Activated T-cell treated with anti-CD3 and anti-CD28 coated beads, Interleukin-2, amount 50 U/mL, for 72 hours (primary cell): ENCODE data around the gene SCYL2. TPM values are rescaled to one million over a fixed set of nuclear protein-coding genes. Genes with fewer than 3 reads are reported as not detected.
"Not testable (repeated sequence)": the region's sequence is repeated elsewhere in the genome, so short reads cannot be mapped to it uniquely, and the experiment has no call there.

Experiments used
- ATAC-seq, 2 donors: fragments of 150-1000 bp; cut with Tn5 transposase; replicated peaks in 1 of 2; 2 replicates each; pipeline ENCODE4 v1.10.0; 2021; ENCODE audit warnings: moderate library complexity in 2 of 2, mild to moderate bottlenecking in 1 of 2
- DNase-seq, 2 donors: peaks; one replicate each; pipeline ENCODE4 v3.0.0; 2021 to 2022; ENCODE audit warnings: mixed read lengths in 1 of 2
- H3K27ac Mint-ChIP-seq: one replicate; pipeline ENCODE4 v1.8.0; 2022; ENCODE audit warnings: mild to moderate bottlenecking, moderate library complexity, mixed read lengths
- H3K27me3 Mint-ChIP-seq: one replicate; pipeline ENCODE4 v1.8.0; 2022; ENCODE audit warnings: low read depth, mixed read lengths
- H3K36me3 Mint-ChIP-seq, 2 donors: one replicate each; pipeline ENCODE4 v1.8.0; 2022; ENCODE audit warnings: mixed read lengths in 2 of 2, mild to moderate bottlenecking in 1 of 2; ENCODE audit not compliant: insufficient read depth in 2 of 2
- H3K4me1 Mint-ChIP-seq: one replicate; pipeline ENCODE4 v1.8.0; 2022; ENCODE audit warnings: low read depth, mixed read lengths
- H3K4me3 Mint-ChIP-seq, 2 donors: one replicate each; pipeline ENCODE4 v1.8.0; 2022; ENCODE audit warnings: mild to moderate bottlenecking in 2 of 2, mixed read lengths in 2 of 2, moderate library complexity in 2 of 2
- H3K9me3 Mint-ChIP-seq, 2 donors: one replicate each; pipeline ENCODE4 v1.8.0; 2022; ENCODE audit warnings: mixed read lengths in 2 of 2
- total RNA-seq, 2 donors: library from RNA; stranded (reverse); gene quantifications; one replicate each; pipeline ENCODE4 v1.2.3, GENCODE V29; 2022

The SCYL2 gene
- total RNA-seq, 2 donors from 2014 or later, result 36.0 to 51.3 TPM

DNA sequence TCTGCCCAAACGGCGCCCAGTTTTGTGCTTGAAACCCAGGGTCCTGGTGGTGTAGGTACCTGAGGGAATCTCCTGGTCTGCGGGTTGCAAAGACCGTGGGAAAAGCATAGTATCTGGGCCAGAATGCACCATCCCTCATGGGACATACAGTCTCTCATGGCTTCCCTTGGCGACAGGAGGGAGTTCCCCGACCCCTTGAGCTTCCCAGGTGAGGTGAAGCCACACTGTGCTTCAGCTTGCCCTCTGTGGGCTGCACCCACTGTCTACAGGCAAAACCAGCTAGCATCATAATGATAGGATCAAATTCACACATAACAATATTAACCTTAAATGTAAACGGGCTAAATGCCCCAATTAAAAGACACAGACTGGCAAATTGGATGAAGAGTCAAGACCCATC lies 37.4 kb downstream of the SCYL2 start:
- H3K4me3 Mint-ChIP-seq, H3K27me3 Mint-ChIP-seq, H3K4me1 Mint-ChIP-seq, DNase-seq, ATAC-seq: not testable (repeated sequence)
- Mint-ChIP-seq H3K9me3 (peaks cover 15 to 16% of the 10 kb centered on the region in 2 donors), H3K27ac (peak overlapping the region; percentile 69), H3K36me3 (peaks cover 47 to 52% of the 10 kb centered on the region in 2 donors)

DNA sequence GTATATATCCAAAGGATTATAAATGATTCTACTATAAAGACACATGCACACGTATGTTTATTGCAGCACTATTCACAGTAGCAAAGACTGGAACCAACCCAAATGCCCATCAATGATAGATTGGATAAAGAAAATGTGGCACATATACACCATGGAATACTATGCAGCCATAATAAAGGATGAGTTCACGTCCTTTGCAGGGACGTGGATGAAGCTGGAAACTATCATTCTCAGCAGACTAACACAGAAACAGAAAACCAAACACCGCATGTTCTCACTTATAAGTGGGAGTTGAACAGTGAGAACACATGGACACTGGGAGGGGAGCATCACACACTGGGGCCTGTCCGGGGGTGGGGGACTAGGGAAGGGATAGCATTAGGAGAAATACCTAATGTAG lies 41.2 kb downstream of the SCYL2 start:
- H3K27ac Mint-ChIP-seq, H3K27me3 Mint-ChIP-seq, ATAC-seq, DNase-seq, H3K4me1 Mint-ChIP-seq, H3K4me3 Mint-ChIP-seq: not testable (repeated sequence)
- Mint-ChIP-seq H3K9me3 (peaks cover 10 to 11% of the 10 kb centered on the region in 2 donors), H3K36me3 (peaks cover 24% of the 10 kb centered on the region in 2 donors)

DNA sequence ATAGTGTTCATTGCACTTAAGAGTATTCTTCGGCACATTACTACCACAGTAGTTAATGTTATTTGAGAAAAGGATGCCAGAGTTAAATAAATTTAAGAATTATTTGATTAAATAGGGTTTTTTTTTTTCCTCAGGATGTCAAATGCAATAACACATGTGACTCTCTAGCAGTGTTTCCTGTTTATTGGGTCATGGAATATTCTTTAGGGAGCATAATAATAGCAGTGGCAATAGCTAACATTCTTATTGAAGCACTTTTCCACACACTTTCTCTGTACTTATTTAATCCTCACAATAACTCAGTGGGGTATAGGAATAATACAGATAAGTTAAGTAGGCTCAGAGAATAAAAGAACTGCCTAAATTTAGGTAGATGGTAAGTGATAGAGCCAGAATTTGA lies 44.3 kb downstream of the SCYL2 start:
- DNase-seq (no peak), ATAC-seq (no peak)
- Mint-ChIP-seq H3K9me3 (peaks cover 2 to 3% of the 10 kb centered on the region in 2 donors), H3K4me1 (peaks cover 5% of the 10 kb centered on the region), H3K4me3 (no peak overlapping the region), H3K27me3 (no peaks in the 10 kb centered on the region), H3K27ac (no peak overlapping the region), H3K36me3 (peaks cover 5 to 8% of the 10 kb centered on the region in 2 donors)

DNA sequence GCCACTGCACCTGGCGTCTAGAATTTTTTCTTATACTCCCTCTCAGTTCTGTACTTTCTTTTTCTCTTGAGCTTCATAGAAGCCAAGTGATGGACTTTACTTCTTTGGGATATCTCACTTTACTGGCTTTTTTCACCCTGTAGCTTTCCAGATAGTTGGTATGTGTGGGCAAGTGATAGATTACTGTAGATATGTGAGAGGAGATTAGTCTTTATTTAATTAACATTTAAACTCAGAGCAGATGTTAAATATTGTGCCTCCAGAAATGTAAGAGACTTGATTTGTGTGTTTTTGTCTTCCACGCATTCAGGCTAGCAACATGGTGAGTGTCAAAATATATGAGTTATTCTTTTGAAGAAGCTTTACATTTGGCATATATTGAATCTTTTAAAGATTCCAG lies 50.4 kb downstream of the SCYL2 start:
- no peaks in the 10 kb centered on the region for H3K9me3 Mint-ChIP-seq
- peaks cover 1 to 9% of the 10 kb centered on the region in 2 donors for H3K36me3 Mint-ChIP-seq
- H3K27me3 Mint-ChIP-seq, result no peaks in the 10 kb centered on the region
- DNase-seq (no peak), ATAC-seq (no peak)
- no peak overlapping the region for H3K4me3 Mint-ChIP-seq
- no peak overlapping the region for H3K27ac Mint-ChIP-seq
- no peaks in the 10 kb centered on the region for H3K4me1 Mint-ChIP-seq

DNA sequence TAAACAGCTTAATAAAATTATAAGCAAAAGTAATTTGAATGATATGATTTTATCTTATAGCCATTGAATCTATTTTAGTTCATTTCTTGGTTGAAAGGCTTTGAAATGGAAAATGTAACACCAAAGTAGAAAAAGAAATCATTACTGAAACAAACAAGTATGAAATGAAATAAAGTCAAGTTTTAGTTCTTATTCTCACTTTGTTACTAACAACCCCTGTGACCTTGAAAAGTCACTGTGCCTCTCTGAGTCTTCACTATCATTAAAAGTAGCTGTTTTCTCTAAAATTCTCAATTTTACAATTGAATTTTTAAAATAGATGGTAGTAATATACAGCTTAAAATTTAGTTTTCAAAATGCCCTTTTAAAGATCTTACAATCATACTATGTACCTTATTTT lies 57.5 kb downstream of the SCYL2 start:
- H3K27ac Mint-ChIP-seq, result no peak overlapping the region
- H3K4me3 Mint-ChIP-seq, result no peak overlapping the region
- ATAC-seq (no peak), DNase-seq (no peak)
- H3K4me1 Mint-ChIP-seq, result peaks cover 5% of the 10 kb centered on the region
- H3K36me3 Mint-ChIP-seq, result peaks cover 7 to 10% of the 10 kb centered on the region in 2 donors
- H3K9me3 Mint-ChIP-seq, result no peaks in the 10 kb centered on the region
- no peaks in the 10 kb centered on the region for H3K27me3 Mint-ChIP-seq

DNA sequence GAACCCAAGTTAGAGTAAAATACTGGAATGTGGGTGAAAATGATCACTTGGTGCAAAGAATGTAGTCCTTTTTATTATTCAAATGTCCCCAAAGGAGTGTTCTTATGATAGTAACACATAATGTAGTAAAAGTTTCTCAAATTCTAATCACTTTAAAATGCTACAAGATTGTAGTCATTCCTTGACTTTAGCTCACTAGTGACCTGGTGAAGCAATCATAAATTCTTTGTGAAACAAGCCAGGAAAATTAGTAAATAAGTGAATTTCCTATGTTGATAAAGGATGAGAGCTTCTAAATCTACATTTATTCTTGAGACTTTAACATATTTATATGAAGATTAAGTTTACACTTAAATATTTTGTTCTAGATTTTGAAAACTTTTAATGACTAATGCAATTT lies 59.2 kb downstream of the SCYL2 start:
- H3K4me1 Mint-ChIP-seq, result peaks cover 9% of the 10 kb centered on the region
- DNase-seq (no peak), ATAC-seq (no peak)
- no peaks in the 10 kb centered on the region for H3K27me3 Mint-ChIP-seq
- no peaks in the 10 kb centered on the region for H3K9me3 Mint-ChIP-seq
- peaks cover 10 to 12% of the 10 kb centered on the region in 2 donors for H3K36me3 Mint-ChIP-seq
- H3K4me3 Mint-ChIP-seq, result no peak overlapping the region
- no peak overlapping the region for H3K27ac Mint-ChIP-seq

DNA sequence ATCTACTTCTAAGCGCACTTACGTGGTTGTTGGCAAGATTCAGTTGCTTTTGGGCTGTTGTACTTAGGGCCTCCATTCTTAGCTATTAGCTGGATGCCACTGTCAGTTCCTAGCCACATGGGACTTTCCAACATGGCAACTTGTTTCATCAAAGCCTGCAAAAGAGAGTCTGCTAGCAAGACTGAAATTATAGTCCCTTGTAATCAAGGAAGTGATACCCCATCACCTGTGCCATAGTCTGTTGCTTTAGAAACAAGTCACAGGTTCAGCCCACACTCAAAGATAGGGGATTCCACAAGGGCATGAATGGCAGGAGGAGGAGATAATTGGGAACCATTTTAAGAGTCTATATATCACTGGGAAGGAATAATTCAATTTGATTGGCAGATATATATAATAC lies 62.8 kb downstream of the SCYL2 start:
- H3K4me3 Mint-ChIP-seq, result no peak overlapping the region
- DNase-seq, result no peak
- H3K9me3 Mint-ChIP-seq, result no peaks in the 10 kb centered on the region
- no peaks in the 10 kb centered on the region for H3K27me3 Mint-ChIP-seq
- H3K27ac Mint-ChIP-seq, result peak overlapping the region; percentile 23
- peaks cover 9 to 10% of the 10 kb centered on the region in 2 donors for H3K36me3 Mint-ChIP-seq
- H3K4me1 Mint-ChIP-seq, result peaks cover 9% of the 10 kb centered on the region
- ATAC-seq, result peak; percentile 49 to 66

DNA sequence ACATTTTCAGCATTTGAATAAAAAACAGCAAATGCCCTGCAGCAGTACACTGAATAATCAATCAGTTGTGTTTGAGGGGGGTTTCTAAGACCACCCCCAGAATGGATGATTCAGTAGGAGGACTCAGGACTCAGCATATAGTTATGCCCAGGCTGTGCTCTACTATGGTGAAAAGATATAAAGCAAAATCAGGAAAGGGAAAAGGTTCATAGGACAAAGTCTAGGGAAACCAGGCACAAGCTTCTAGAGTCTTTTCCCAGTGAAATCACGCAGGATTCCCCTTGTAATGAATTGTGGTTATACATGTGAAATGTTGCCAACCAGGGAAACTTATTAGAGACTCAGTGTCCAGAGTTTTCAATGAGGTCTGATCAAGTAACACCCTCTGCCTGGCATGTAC lies 64.9 kb downstream of the SCYL2 start:
- ATAC-seq (no peak), DNase-seq (no peak)
- peaks cover 9% of the 10 kb centered on the region for H3K4me1 Mint-ChIP-seq
- peaks cover 14 to 16% of the 10 kb centered on the region in 2 donors for H3K36me3 Mint-ChIP-seq
- H3K4me3 Mint-ChIP-seq, result no peak overlapping the region
- no peaks in the 10 kb centered on the region for H3K9me3 Mint-ChIP-seq
- H3K27ac Mint-ChIP-seq, result no peak overlapping the region
- no peaks in the 10 kb centered on the region for H3K27me3 Mint-ChIP-seq

DNA sequence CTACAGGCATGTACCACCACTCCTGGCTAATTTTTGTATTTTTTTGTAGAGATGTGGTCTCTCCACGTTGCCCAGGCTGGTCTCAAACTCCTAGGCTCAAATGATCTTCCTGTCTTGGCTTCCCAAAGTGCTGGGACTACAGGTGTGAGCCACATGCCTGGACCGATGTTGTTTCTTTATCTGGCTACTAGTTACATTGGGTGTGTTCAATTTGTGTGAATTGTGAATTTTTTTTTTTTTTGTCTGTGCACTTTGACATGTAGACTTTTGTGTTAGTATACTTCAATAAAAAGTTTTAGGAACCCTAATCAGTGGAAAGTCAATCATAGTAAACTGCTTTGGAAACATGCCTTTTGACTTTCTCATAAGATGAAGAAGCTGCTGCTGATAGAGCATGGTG lies 65.9 kb downstream of the SCYL2 start:
- peaks cover 14 to 16% of the 10 kb centered on the region in 2 donors for H3K36me3 Mint-ChIP-seq
- no peaks in the 10 kb centered on the region for H3K9me3 Mint-ChIP-seq
- no peak for ATAC-seq
- no peak for DNase-seq
- no peaks in the 10 kb centered on the region for H3K27me3 Mint-ChIP-seq
- H3K27ac Mint-ChIP-seq, result peak overlapping the region; percentile 50
- H3K4me3 Mint-ChIP-seq, result no peak overlapping the region
- peaks cover 9% of the 10 kb centered on the region for H3K4me1 Mint-ChIP-seq

DNA sequence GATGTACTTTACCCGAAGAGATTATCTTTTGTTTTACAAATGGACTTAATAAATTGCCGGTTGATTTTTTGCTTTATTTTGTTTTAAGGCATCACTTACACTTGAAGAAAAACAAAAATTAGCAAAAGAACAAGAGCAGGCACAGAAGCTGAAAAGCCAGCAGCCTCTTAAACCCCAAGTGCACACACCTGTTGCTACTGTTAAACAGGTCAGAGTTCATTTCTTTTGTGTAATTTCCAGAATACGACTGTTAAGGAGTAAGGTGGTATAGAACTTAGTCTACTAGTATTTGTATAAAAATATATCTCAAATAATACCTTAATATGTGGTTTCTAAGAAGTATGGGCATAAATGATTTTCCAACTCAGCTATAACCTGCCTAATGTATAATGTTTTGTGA lies 70.3 kb downstream of the SCYL2 start:
- Mint-ChIP-seq H3K36me3 (peaks cover 4 to 12% of the 10 kb centered on the region in 2 donors), H3K4me3 (no peak overlapping the region), H3K27ac (no peak overlapping the region), H3K9me3 (peaks cover 0 to under 1% of the 10 kb centered on the region in 2 donors), H3K27me3 (no peaks in the 10 kb centered on the region), H3K4me1 (no peaks in the 10 kb centered on the region)
- ATAC-seq, result no peak
- no peak for DNase-seq

DNA sequence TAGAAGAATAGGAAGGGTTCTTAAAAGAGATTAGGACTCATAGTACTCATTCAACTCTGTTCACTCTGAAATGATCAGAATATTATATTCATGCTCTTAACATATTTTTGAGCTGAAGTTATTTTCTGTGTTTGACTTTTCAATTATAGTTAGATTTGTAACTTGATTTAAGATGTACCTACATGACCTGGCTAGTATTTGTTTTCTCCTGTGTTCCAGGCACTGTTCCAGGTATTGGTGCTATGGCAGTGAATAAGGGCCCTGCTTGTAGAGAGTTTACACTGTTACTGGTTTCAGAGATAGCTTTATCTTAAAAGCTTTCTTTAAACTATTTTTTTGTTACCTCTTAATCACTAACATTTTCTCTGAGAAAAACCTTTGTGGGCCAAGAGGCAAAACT lies 70.8 kb downstream of the SCYL2 start:
- H3K27me3 Mint-ChIP-seq, result no peaks in the 10 kb centered on the region
- H3K36me3 Mint-ChIP-seq, result peaks cover 4 to 14% of the 10 kb centered on the region in 2 donors
- peaks cover 4% of the 10 kb centered on the region in 2 donors for H3K9me3 Mint-ChIP-seq
- H3K4me3 Mint-ChIP-seq, result no peak overlapping the region
- no peaks in the 10 kb centered on the region for H3K4me1 Mint-ChIP-seq
- ATAC-seq, result no peak
- H3K27ac Mint-ChIP-seq, result no peak overlapping the region
- no peak for DNase-seq

DNA sequence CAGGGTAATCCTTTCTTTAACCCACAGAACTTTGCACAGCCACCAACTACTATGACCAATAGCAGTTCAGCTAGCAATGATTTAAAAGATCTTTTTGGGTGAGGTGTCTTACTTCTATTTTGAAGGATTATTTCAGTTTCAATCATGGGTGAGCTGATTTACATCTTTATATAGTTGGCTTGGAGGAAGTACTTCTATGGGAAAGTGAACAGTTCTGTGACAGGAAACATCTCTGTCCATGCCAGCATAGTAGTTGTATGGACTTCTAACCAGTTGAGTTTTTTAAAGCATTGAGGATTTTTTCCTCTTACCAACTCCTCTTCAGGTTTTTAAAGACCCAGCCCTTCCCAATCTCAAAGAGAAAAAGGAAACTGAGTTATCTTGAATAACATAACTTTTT lies 72.1 kb downstream of the SCYL2 start:
- DNase-seq, result no peak
- H3K27ac Mint-ChIP-seq, result peak overlapping the region; percentile 46
- H3K4me1 Mint-ChIP-seq, result no peaks in the 10 kb centered on the region
- no peak overlapping the region for H3K4me3 Mint-ChIP-seq
- no peaks in the 10 kb centered on the region for H3K27me3 Mint-ChIP-seq
- peaks cover 4 to 5% of the 10 kb centered on the region in 2 donors for H3K9me3 Mint-ChIP-seq
- peaks cover 4 to 14% of the 10 kb centered on the region in 2 donors for H3K36me3 Mint-ChIP-seq
- ATAC-seq, result no peak

DNA sequence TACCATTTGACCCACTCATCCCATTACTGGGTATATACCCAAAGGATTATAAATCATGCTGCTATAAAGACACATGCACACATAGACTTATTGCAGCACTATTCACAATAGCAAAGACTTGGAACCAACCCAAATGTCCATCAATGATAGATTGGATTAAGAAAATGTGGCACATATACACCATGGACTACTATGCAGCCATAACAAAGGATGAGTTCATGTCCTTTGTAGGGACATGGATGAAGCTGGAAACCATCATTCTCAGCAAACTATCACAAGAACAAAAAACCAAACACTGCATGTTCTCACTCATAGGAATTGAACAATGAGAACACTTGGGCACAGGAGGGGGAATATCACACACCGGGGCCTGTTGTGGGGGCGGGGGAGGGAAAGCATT lies 75.9 kb downstream of the SCYL2 start:
- not testable (repeated sequence) for H3K9me3 Mint-ChIP-seq, DNase-seq, H3K36me3 Mint-ChIP-seq, H3K4me3 Mint-ChIP-seq, H3K27ac Mint-ChIP-seq, H3K27me3 Mint-ChIP-seq, ATAC-seq, H3K4me1 Mint-ChIP-seq

DNA sequence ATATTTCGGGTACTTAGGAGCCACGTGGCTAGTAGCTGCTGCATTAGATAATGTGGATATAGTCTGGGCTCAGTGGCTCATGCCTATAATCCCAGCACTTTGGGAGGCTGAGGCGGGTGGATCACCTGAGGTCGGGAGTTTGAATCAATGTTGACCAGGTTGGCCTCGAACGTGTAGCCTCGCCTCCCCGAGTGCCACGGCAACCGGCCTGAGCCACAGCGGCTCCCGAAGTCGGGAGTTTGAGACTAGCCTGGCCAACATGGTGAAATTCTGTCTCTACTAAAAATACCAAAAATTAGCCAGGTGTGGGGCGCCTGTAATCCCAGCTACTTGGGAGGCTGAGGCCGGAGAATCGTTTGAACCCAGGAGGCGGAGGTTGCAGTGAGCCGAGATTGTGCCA lies 77.4 kb downstream of the SCYL2 start:
- not testable (repeated sequence) for H3K27me3 Mint-ChIP-seq, H3K9me3 Mint-ChIP-seq, H3K4me3 Mint-ChIP-seq, DNase-seq, ATAC-seq, H3K36me3 Mint-ChIP-seq, H3K27ac Mint-ChIP-seq, H3K4me1 Mint-ChIP-seq
